GM13977 (cell line): ENCODE measurements around the gene TNXB.

Experiments
- DNase-seq: peaks from one replicate; pipeline ENCODE4 v3.0.0; 2012; ENCODE audit warnings: low spot score
- in situ Hi-C: fragments of 300-500 bp; cut with MboI; formaldehyde crosslinking; loops from one replicate; pipeline ENCODE4 v1.12.0; 2022; ENCODE audit warnings: low sequenced_read_pairs, low pct_unique_long_range_greater_than_20kb, mixed read lengths, inconsistent platforms; ENCODE audit not compliant: unreplicated experiment
- TF ChIP-seq, protein P1 (sequence below): IDR thresholded peaks from 2 replicates; pipeline ENCODE4 v1.5.1; 2012; ENCODE audit warnings: mild to moderate bottlenecking, control low read depth; ENCODE audit not compliant: insufficient read depth; ENCODE audit errors: extremely low read depth, missing control alignments

TNXB gene, protein sequence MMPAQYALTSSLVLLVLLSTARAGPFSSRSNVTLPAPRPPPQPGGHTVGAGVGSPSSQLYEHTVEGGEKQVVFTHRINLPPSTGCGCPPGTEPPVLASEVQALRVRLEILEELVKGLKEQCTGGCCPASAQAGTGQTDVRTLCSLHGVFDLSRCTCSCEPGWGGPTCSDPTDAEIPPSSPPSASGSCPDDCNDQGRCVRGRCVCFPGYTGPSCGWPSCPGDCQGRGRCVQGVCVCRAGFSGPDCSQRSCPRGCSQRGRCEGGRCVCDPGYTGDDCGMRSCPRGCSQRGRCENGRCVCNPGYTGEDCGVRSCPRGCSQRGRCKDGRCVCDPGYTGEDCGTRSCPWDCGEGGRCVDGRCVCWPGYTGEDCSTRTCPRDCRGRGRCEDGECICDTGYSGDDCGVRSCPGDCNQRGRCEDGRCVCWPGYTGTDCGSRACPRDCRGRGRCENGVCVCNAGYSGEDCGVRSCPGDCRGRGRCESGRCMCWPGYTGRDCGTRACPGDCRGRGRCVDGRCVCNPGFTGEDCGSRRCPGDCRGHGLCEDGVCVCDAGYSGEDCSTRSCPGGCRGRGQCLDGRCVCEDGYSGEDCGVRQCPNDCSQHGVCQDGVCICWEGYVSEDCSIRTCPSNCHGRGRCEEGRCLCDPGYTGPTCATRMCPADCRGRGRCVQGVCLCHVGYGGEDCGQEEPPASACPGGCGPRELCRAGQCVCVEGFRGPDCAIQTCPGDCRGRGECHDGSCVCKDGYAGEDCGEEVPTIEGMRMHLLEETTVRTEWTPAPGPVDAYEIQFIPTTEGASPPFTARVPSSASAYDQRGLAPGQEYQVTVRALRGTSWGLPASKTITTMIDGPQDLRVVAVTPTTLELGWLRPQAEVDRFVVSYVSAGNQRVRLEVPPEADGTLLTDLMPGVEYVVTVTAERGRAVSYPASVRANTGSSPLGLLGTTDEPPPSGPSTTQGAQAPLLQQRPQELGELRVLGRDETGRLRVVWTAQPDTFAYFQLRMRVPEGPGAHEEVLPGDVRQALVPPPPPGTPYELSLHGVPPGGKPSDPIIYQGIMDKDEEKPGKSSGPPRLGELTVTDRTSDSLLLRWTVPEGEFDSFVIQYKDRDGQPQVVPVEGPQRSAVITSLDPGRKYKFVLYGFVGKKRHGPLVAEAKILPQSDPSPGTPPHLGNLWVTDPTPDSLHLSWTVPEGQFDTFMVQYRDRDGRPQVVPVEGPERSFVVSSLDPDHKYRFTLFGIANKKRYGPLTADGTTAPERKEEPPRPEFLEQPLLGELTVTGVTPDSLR (N-terminal part only)

DNA sequence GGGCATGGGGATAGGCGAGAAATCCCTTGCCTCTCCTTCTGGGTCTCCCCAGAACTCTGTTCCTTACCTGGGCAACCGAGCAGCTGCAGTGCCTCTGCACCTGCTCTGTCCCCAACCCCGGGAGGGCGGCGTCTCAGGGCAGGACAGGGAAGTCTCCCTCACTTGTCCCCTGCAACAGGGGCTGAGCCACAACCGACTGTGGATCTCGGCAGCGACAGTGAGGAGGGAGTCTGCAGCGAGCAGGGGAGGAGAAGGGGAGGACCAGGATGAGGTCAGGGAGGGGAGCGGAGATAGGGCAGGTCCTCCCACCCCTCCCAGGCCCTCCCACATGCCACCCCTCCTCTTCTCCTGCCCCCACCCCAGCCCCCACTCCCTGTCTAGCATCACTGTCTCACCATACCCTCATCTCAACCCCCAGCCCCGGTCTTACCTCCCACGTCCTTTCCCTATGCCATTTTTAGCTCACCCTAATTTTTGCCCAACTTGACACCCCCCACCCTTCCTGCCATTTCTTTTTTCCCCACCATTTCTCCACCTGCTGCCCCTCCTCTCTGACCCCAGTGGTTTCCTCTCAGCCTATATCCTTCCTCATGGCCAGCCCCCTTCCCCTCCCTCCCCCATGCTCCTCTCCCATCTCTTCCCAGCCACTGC, at the start of gene TNXB:
TSS of gene TNXB (minus strand) at position 225 of the 651 bp plus-strand sequence. CDS start 11,140 bp downstream, outside the sequence.
- TF ChIP-seq, protein P1, sequence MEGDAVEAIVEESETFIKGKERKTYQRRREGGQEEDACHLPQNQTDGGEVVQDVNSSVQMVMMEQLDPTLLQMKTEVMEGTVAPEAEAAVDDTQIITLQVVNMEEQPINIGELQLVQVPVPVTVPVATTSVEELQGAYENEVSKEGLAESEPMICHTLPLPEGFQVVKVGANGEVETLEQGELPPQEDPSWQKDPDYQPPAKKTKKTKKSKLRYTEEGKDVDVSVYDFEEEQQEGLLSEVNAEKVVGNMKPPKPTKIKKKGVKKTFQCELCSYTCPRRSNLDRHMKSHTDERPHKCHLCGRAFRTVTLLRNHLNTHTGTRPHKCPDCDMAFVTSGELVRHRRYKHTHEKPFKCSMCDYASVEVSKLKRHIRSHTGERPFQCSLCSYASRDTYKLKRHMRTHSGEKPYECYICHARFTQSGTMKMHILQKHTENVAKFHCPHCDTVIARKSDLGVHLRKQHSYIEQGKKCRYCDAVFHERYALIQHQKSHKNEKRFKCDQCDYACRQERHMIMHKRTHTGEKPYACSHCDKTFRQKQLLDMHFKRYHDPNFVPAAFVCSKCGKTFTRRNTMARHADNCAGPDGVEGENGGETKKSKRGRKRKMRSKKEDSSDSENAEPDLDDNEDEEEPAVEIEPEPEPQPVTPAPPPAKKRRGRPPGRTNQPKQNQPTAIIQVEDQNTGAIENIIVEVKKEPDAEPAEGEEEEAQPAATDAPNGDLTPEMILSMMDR: no peak
- in situ Hi-C loops: no loop called here
- no peak for DNase-seq

DNA sequence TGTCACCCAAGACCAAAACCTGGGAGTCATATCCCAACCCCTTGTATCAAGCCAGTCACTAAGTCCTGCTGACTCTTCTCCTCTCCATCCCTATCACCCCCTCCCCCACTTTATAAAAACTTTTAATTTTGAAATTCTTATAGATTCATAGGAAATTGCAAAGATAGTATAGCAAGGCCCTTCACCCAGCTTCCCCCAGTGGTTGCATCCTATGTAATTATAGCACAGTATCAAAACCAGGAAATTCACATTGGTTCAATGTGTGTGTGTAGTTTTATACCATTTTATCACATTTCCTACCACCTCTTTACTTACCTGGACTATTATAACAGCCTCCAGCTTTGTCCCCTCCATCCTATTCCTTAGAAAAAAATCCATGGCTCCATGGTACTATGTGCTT, 48.9 kb upstream of the TNXB start:
- TF ChIP-seq, protein P1: no peak
- in situ Hi-C loops: no loop called here
- no peak for DNase-seq

DNA sequence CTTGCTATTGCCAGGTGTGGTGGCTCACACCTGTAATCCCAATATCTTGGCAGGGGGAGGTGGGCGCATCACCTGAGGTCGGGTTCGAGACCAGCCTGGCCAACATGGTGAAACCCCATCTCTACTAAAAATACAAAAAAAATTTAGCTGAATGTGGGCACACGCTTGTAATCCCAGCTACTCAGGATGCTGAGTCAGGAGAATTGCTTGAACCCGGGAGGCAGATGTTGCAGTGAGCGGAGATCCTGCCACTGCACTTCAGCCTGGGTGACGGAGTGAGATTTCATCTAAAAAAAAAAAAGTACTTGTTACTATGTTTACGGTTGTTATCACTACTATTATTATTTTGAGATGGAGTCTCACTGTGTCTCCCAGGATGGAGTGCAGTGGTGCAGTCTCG, 47.8 kb upstream of the TNXB start:
- TF ChIP-seq, protein P1: no peak
- DNase-seq: no peak
- in situ Hi-C loops: no loop called here

DNA sequence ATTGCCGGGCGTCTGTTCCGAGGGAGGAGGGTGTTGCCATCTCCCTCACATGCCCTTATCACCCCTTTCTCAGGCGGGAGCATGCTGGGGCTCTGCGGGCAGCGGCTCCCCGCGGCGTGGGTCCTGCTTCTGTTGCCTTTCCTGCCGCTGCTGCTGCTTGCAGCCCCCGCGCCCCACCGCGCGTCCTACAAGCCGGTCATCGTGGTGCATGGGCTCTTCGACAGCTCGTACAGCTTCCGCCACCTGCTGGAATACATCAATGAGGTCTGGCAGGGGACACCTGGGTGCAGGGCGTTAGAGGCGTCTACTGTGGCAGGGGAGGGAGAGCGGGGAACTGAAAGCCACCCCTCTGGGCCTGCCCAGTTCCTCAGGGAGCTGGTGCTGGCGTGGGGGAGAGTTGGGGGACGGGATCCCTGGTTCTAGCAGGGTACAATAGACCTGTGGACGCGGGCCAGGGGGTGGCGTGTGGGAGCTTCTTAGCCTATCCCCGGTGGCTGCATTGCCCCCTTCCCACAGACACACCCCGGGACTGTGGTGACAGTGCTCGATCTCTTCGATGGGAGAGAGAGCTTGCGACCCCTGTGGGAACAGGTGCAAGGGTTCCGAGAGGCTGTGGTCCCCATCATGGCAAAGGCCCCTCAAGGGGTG, 45.5 kb upstream of the TNXB start:
- TF ChIP-seq, protein P1: peak; percentile 68
- peak; percentile 88 for DNase-seq
- in situ Hi-C loops: no loop called here

DNA sequence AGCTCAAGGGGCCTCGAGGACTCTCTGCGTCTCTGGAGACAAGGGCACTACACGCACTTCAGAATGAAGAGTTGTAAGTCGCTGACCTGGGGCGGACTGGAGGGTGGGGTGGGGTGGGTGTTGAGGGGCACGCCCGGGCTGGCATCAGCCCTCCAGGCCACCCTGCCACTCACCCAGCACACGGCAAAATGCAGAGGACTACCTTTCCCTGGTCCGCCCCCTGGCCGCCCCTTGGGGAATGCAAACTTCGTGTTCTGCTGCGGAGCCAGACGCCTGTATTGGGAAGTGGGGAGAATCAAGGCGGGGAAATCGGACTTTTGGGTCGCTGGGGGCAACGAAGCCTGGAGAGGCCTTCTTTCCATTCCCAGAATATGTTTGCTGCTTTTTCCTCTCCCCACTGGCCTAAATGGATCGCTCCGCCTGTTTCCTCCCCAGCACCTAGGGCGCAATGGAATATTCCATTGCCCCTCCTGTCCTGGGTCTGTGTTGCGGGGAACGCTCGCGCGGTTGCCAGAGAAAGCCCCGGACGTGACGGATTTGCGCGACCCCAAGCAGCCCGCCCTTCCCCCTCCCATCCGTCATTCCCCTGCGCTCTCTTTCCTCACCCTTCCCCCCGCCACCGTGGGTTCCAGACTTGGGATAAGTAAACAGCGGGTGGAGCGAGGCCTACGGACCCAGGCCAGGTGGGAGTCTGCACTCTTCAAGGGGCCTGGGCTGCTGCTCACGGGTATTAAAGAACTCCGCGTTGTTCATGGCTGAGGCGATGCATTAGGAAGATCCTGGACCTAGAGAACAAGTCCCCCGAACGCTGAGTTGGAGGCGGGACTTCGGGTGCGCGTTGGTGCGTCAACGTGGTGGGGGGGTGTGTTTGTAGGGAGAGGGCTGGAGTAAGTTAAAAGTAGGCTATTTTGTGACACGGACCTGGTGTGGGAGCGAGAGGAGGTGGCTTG, 44.7 kb upstream of the TNXB start, which contains the start of gene PPT2:
TSS of gene PPT2 (plus strand) at position 578 of the 950 bp plus-strand sequence. CDS start 454 bp downstream, outside the sequence.
- peak; percentile 66 for DNase-seq
- TF ChIP-seq, protein P1: no peak
- in situ Hi-C loops: no loop called here
